Transverse colon (tissue), 4 donors: Measurements from ENCODE around the gene PSMG1. TPM values are rescaled to one million over a fixed set of nuclear protein-coding genes. Genes with fewer than 3 reads are reported as not detected.
A peak's percentile ranks its signal among the peaks of the same experiment; 100 is the strongest.
"Not testable (repeated sequence)": the region's sequence is repeated elsewhere in the genome, so short reads cannot be mapped to it uniquely, and the experiment has no call there.

Experiments used
- DNase-seq: peaks from one replicate; pipeline ENCODE4 v3.0.0-alpha.2; 2019
- H3K27ac ChIP-seq, 4 donors: fragments of 200-600 bp; sonication (generic); 2 replicates each; pipeline ENCODE4 v1.5.1; 2016 to 2018; ENCODE audit warnings: inconsistent platforms in 4 of 4
- H3K27me3 ChIP-seq: fragments of 200-600 bp; sonication (generic); 2 replicates; pipeline ENCODE4 v1.5.1; 2017; ENCODE audit warnings: inconsistent platforms
- H3K36me3 ChIP-seq, 4 donors: fragments of 200-600 bp; sonication (generic); 2 replicates each; pipeline ENCODE4 v1.5.1; 2017 to 2019; ENCODE audit warnings: inconsistent platforms in 4 of 4
- H3K4me1 ChIP-seq, 4 donors: fragments of 200-600 bp; sonication (generic); 2 replicates each; pipeline ENCODE4 v1.5.1; 2017 to 2020; ENCODE audit warnings: inconsistent platforms in 4 of 4
- H3K4me3 ChIP-seq, 4 donors: fragments of 200-600 bp; sonication (generic); 1 replicate in 1 of 4; 2 replicates in 3 of 4; pipeline versions ENCODE4 v1.5.1 to v1.6.1; 2017 to 2019; ENCODE audit warnings: inconsistent platforms in 4 of 4
- H3K9me3 ChIP-seq, 2 donors: fragments of 200-600 bp; sonication (generic); 2 replicates each; pipeline ENCODE4 v1.5.1; 2017 to 2019; ENCODE audit warnings: inconsistent platforms in 2 of 2
- EP300 ChIP-seq: sonication (generic); formaldehyde crosslinking; IDR thresholded peaks from one replicate; pipeline ENCODE4 v1.6.1; 2017; ENCODE audit warnings: antibody characterized with exemption, low read depth
- POLR2A ChIP-seq: fragments of 450-650 bp; IDR thresholded peaks from one replicate; pipeline ENCODE4 v1.6.1; 2016; ENCODE audit warnings: antibody characterized with exemption, mild to moderate bottlenecking, moderate library complexity
- POLR2AphosphoS5 ChIP-seq, 3 donors: sonication (generic); formaldehyde crosslinking; IDR thresholded peaks; one replicate each; pipeline ENCODE4 v1.6.1; 2016; ENCODE audit warnings: antibody characterized with exemption in 3 of 3
- WGBS, 2 donors: methylation state at CpG; one replicate each; pipeline ENCODE4 v1.1.5; 2018; ENCODE audit warnings: low coverage in 1 of 2; 5-methylcytosine and 5-hydroxymethylcytosine counted together
- in situ Hi-C, 4 donors: fragments of 200-750 bp; cut with MboI; loops; one replicate each; pipeline versions ENCODE4 v1.15.0 to v1.15.1; 2017; ENCODE audit warnings: low sequenced_read_pairs in 3 of 4, low pct_ligation_motif_present in 1 of 4, low pct_unique_long_range_greater_than_20kb in 1 of 4
- intact Hi-C: fragments of 100-400 bp; cut with DNase I; formaldehyde crosslinking; loops from one replicate; pipeline ENCODE4 v1.15.1; 2023; ENCODE audit warnings: low total_unique reads
- total RNA-seq, 4 donors: library from RNA; depleted of rRNA; stranded (reverse); fragments of >200 nt; gene quantifications; one replicate each; pipeline ENCODE4 v1.1.0, GENCODE V29; 2016
- TF ChIP-seq, protein P1 (sequence below), 5 experiments: fragments of 200-600 bp in 3 of 5; fragments of 450-650 bp in 2 of 5; sonication (generic) in 3 of 5; IDR thresholded peaks; 1 replicate in 2 of 5; 2 replicates in 3 of 5; pipeline ENCODE4 v1.5.1; 2016 to 2017; ENCODE audit warnings: antibody characterized with exemption in 5 of 5, inconsistent platforms in 3 of 5, mild to moderate bottlenecking in 2 of 5, moderate library complexity in 1 of 5

PSMG1 gene
- total RNA-seq, 4 donors from 2014 or later, result 7.4 to 28.1 (median 20.2) TPM

DNA sequence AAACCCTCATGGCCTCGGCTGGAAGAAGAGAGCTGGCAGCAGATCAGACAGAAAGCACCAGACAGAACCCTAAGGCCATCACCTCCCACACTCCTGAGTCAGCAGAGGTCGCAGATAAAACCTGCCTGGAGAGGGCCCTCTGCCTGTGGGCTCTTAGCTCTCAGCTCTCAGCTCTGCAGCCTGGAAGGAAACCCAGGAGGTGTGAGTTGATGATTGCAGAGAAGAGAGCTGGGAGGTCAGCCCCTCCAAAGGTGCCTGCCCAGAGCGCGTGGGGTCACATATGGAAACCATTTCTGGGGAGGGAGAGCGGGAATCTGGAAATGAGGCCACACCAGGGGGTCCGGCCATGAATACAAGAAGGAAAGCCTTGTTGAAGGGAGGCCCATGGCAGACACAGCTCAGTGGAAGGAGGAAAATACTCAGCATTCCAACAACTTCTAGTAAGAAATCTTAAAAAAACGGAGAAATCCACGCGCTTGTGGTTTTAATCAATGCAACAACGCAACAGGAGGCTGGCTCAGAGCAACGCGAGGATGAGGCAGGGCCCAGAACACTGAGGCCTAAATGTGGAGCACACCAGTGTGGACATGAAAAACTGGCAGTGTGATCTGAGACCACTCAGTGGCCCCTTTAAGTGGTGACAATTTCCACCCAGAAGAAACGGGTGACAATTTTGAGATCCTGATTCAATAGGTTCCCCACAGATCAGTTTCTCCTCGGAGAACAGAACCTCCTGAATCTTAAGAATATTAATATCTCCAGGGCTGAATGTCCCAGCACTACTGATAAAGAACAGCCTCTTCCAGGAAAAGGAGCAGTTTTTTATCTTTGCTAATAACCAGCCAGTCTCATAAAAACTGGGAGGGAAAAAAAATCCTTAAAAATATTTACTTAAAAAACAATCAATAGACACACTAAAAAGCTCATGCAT, 45.7 kb downstream of the PSMG1 start:
- 80 to 92% methylated on average over 8 to 14 of the region's 14 CpGs for WGBS, 2 donors
- in situ Hi-C loops, result loop anchor here in 3 of 4 donors (5.0 to 25.0 kb wide), 4 partner anchors 400 to 633 kb away; no protein-coding TSS in a partner anchor

GRCh38 chr21:39136711-39137110, 46.5 kb downstream of the PSMG1 start:
- intact Hi-C loops, result no loop called here
- Histone ChIP-seq H3K36me3 (no peaks in the 10 kb centered on the region), H3K4me3 (no peak overlapping the region), H3K4me1 (peaks cover 0 to 6% (median 2%) of the 10 kb centered on the region in 4 donors), H3K27me3 (no peaks in the 10 kb centered on the region), H3K27ac (no peak overlapping the region), H3K9me3 (no peaks in the 10 kb centered on the region)
- 86 to 100% methylated on average over 1 to 5 of the region's 5 CpGs for WGBS, 2 donors
- TF ChIP-seq POLR2A (no peak), EP300 (no peak), POLR2AphosphoS5 (IDR thresholded peaks at IDR 0.05) (no peak)
- TF ChIP-seq, protein P1, sequence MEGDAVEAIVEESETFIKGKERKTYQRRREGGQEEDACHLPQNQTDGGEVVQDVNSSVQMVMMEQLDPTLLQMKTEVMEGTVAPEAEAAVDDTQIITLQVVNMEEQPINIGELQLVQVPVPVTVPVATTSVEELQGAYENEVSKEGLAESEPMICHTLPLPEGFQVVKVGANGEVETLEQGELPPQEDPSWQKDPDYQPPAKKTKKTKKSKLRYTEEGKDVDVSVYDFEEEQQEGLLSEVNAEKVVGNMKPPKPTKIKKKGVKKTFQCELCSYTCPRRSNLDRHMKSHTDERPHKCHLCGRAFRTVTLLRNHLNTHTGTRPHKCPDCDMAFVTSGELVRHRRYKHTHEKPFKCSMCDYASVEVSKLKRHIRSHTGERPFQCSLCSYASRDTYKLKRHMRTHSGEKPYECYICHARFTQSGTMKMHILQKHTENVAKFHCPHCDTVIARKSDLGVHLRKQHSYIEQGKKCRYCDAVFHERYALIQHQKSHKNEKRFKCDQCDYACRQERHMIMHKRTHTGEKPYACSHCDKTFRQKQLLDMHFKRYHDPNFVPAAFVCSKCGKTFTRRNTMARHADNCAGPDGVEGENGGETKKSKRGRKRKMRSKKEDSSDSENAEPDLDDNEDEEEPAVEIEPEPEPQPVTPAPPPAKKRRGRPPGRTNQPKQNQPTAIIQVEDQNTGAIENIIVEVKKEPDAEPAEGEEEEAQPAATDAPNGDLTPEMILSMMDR (IDR thresholded peaks at IDR 0.05), result no peak
- in situ Hi-C loops, result loop anchor here in 3 of 4 donors (5.0 to 25.0 kb wide), 4 partner anchors 399 to 632 kb away; no protein-coding TSS in a partner anchor
- no peak for DNase-seq

More for the DNA sequence above, 45.7 kb downstream of the PSMG1 start:
- TF ChIP-seq, protein P1 (IDR thresholded peaks at IDR 0.05), result no peak
- TF ChIP-seq POLR2A (no peak), EP300 (no peak), POLR2AphosphoS5 (IDR thresholded peaks at IDR 0.05) (no peak)
- intact Hi-C loops, result loop anchor here (2.0 kb wide), 1 partner anchor 405 kb away; no protein-coding TSS in a partner anchor
- no peaks in the 10 kb centered on the region for H3K9me3 ChIP-seq
- peaks cover 0 to 6% (median 2%) of the 10 kb centered on the region in 4 donors for H3K4me1 ChIP-seq
- no peaks in the 10 kb centered on the region for H3K27me3 ChIP-seq
- DNase-seq, result no peak
- H3K27ac ChIP-seq, result no peak overlapping the region
- no peaks in the 10 kb centered on the region for H3K36me3 ChIP-seq
- no peak overlapping the region for H3K4me3 ChIP-seq

DNA sequence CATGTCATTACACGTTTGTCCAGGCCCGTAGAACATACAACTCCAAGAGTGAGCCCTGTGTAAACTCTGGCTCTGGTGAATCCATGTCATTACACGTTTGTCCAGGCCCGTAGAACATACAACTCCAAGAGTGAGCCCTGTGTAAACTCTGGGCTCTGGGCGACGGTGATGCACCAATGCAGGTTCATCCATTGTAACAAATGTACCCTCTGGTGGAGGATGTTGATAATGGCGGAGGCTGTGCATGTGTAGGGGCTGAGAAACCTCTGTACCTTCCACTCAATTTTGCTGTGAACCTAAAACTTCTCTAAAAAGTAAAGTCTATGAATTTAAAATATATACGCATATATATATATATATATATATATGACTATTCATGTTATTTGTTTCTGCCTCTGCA, 47.1 kb downstream of the PSMG1 start:
- H3K4me1 ChIP-seq, H3K9me3 ChIP-seq, H3K27me3 ChIP-seq, intact Hi-C loops, H3K36me3 ChIP-seq, H3K27ac ChIP-seq, H3K4me3 ChIP-seq: not testable (repeated sequence)
- in situ Hi-C loops, result loop anchor here in 3 of 4 donors (5.0 to 25.0 kb wide), 4 partner anchors 399 to 631 kb away; no protein-coding TSS in a partner anchor
- DNase-seq, result peak; percentile 34
- WGBS, 2 donors, result 53 to 88% methylated on average over 1 to 7 of the region's 8 CpGs
- TF ChIP-seq, protein P1 (IDR thresholded peaks at IDR 0.05), result peak; percentile 28 to 40 (median 32)

GRCh38 chr21:39134288-39134810, 48.9 kb downstream of the PSMG1 start:
- TF ChIP-seq EP300 (no peak), POLR2A (no peak), POLR2AphosphoS5 (IDR thresholded peaks at IDR 0.05) (no peak)
- TF ChIP-seq, protein P1 (IDR thresholded peaks at IDR 0.05), result no peak
- Histone ChIP-seq H3K27ac (no peak overlapping the region), H3K4me1 (peaks cover 0 to 6% (median 2%) of the 10 kb centered on the region in 4 donors), H3K27me3 (no peaks in the 10 kb centered on the region), H3K9me3 (no peaks in the 10 kb centered on the region), H3K4me3 (no peak overlapping the region), H3K36me3 (no peaks in the 10 kb centered on the region)
- no peak for DNase-seq
- 89 to 90% methylated on average over 10 to 15 of the region's 15 CpGs for WGBS, 2 donors
- intact Hi-C loops (no loop called here), in situ Hi-C loops (loop anchor here in 2 of 4 donors (10.0 to 25.0 kb wide), 2 partner anchors 622 to 630 kb away; no protein-coding TSS in a partner anchor)
